GM12878 (cell line): ENCODE data around the gene PDZD2. TPM values are rescaled to one million over a fixed set of nuclear protein-coding genes. Genes with fewer than 3 reads are reported as not detected.

Experiments used
- ATAC-seq: fragments of 200-7000 bp; cut with Tn5 transposase; 3 replicates; pipeline ENCODE4 v1.9.1; 2020; ENCODE audit warnings: mild to moderate bottlenecking, moderate library complexity
- BruUV-seq: library from RNA; stranded (reverse); fragments of 400-500 nt; replicated peaks from 2 replicates; lab custom pipeline; 2021; lab: Mats Ljungman, UMichigan
- CTCF ChIA-PET: fragments of 300-600 bp; sonication (Branson Sonifier 250); formaldehyde crosslinking; extraction: SDS; loops from one replicate; lab custom pipeline; 2021; ENCODE audit warnings: inconsistent platforms; lab: Yijun Ruan, JAX
- POLR2A ChIA-PET: fragments of 350-600 bp; formaldehyde crosslinking; extraction: SDS; loops from one replicate; lab custom pipeline; 2021; ENCODE audit warnings: inconsistent platforms; lab: Charles Lee
- RAD21 ChIA-PET: fragments of 300-600 bp; sonication (Branson Sonifier 250); formaldehyde crosslinking; loops from one replicate; lab custom pipeline; 2023; ENCODE audit warnings: antibody characterized with exemption; ENCODE audit not compliant: unreplicated experiment; lab: Charles Lee
- SMC1A ChIA-PET: fragments of 300-600 bp; sonication (Branson Sonifier 250); formaldehyde crosslinking; loops from one replicate; lab custom pipeline; 2023; ENCODE audit not compliant: unreplicated experiment, uncharacterized antibody; lab: Charles Lee
- DNase-seq: peaks from one replicate; pipeline ENCODE4 v3.0.0-alpha.2; 2011; ENCODE audit warnings: low read depth, low spot score
- FAIRE-seq: peaks from 3 replicates; lab custom pipeline; 2011; peaks lifted over from hg19 to GRCh38; lab: Jason Lieb, UNC
- H2AFZ ChIP-seq: 2 replicates; pipeline ENCODE4 v1.6.0; 2011; ENCODE audit warnings: low read depth, low read length, control low read depth; ENCODE audit not compliant: control insufficient read depth
- H3K27ac ChIP-seq: 2 replicates; pipeline ENCODE4 v1.5.1; 2011; ENCODE audit warnings: control low read depth; ENCODE audit not compliant: control insufficient read depth, insufficient read depth
- H3K27me3 ChIP-seq, 2 experiments: replicated peaks in 1 of 2; 2 replicates each; pipeline versions ENCODE4 v1.6.0 to v1.6.1; 2011; ENCODE audit warnings: low read length in 1 of 2; ENCODE audit not compliant: control insufficient read depth in 2 of 2, insufficient read depth in 2 of 2
- H3K36me3 ChIP-seq, 2 experiments: 2 replicates each; pipeline ENCODE4 v1.5.1; 2011; ENCODE audit warnings: low read length in 1 of 2; ENCODE audit not compliant: control insufficient read depth in 2 of 2, insufficient read depth in 2 of 2
- H3K4me1 ChIP-seq: 2 replicates; pipeline ENCODE4 v1.6.1; 2011; ENCODE audit warnings: mild to moderate bottlenecking, low read length, moderate library complexity, mixed read lengths; ENCODE audit not compliant: control insufficient read depth, insufficient read depth
- H3K4me2 ChIP-seq: 2 replicates; pipeline ENCODE4 v1.6.0; 2011; ENCODE audit warnings: control low read depth; ENCODE audit not compliant: control insufficient read depth, insufficient read depth
- H3K4me3 ChIP-seq: fragments of 200-600 bp; sonication (generic); 2 replicates; pipeline ENCODE4 v1.5.1; 2016
- H3K79me2 ChIP-seq: 2 replicates; pipeline ENCODE4 v1.6.0; 2011; ENCODE audit warnings: low read length; ENCODE audit not compliant: control insufficient read depth, insufficient read depth
- H3K9ac ChIP-seq: 2 replicates; pipeline ENCODE4 v1.8.0; 2011; ENCODE audit warnings: low read length, control low read depth, mixed read lengths; ENCODE audit not compliant: control insufficient read depth, insufficient read depth
- H3K9me3 ChIP-seq: replicated peaks from 3 replicates; pipeline ENCODE4 v1.5.1; 2011; ENCODE audit warnings: mild to moderate bottlenecking, low read length; ENCODE audit not compliant: control insufficient read depth, insufficient read depth
- H4K20me1 ChIP-seq: 2 replicates; pipeline ENCODE4 v1.6.0; 2011; ENCODE audit not compliant: control insufficient read depth, insufficient read depth
- CHD2 ChIP-seq: IDR thresholded peaks from 2 replicates; pipeline ENCODE4 v1.6.1; 2011; ENCODE audit warnings: low read depth, low read length, improper control_type of control experiment, borderline replicate concordance
- FOS ChIP-seq: IDR thresholded peaks from 3 replicates; pipeline ENCODE4 v1.6.1; 2011; ENCODE audit warnings: borderline replicate concordance; ENCODE audit not compliant: insufficient read length; ENCODE audit errors: extremely low read depth
- JUND ChIP-seq: IDR thresholded peaks from 2 replicates; pipeline ENCODE4 v1.6.1; 2012; ENCODE audit warnings: low read depth, mild to moderate bottlenecking, low read length, improper control_type of control experiment, moderate library complexity
- KLF5 ChIP-seq: fragments of 450-650 bp; IDR thresholded peaks from 2 replicates; pipeline ENCODE4 v1.6.1; 2014; ENCODE audit warnings: mild to moderate bottlenecking; ENCODE audit not compliant: partially characterized antibody
- LARP7 ChIP-seq: fragments of 450-650 bp; IDR thresholded peaks from 2 replicates; pipeline ENCODE4 v1.6.1; 2017; ENCODE audit warnings: mild to moderate bottlenecking
- POU2F2 ChIP-seq: IDR thresholded peaks from 3 replicates; pipeline ENCODE4 v1.6.1; 2011; ENCODE audit warnings: low read depth, mild to moderate bottlenecking, low read length, borderline replicate concordance
- SMAD5 ChIP-seq: IDR thresholded peaks from 2 replicates; pipeline ENCODE4 v1.6.1; 2016; ENCODE audit warnings: antibody characterized with exemption, low read depth
- SUPT20H ChIP-seq: IDR thresholded peaks from 2 replicates; pipeline ENCODE4 v1.6.1; 2011; ENCODE audit warnings: low read depth, mild to moderate bottlenecking, low read length, moderate library complexity, borderline replicate concordance; ENCODE audit not compliant: control insufficient read depth
- TCF7 ChIP-seq: IDR thresholded peaks from 2 replicates; pipeline ENCODE4 v1.6.1; 2014; ENCODE audit warnings: antibody characterized with exemption, borderline replicate concordance
- ZNF217 ChIP-seq: fragments of 450-650 bp; IDR thresholded peaks from 2 replicates; pipeline ENCODE4 v1.6.1; 2017; ENCODE audit warnings: antibody characterized with exemption, mild to moderate bottlenecking
- WGBS: methylation state at CpG from one replicate; pipeline ENCODE4 v1.1.6; 2016; ENCODE audit warnings: low lambda C conversion rate; ENCODE audit not compliant: insufficient replicate concordance, insufficient coverage; ENCODE audit errors: missing lambda C conversion rate; 5-methylcytosine and 5-hydroxymethylcytosine counted together
- in situ Hi-C: fragments of 300-500 bp; cut with MboI; formaldehyde crosslinking; loops from 9 replicates; pipeline ENCODE4 v1.14.3; 2018; ENCODE audit warnings: mixed read lengths
- intact Hi-C: fragments of 100-400 bp; cut with micrococcal nuclease; formaldehyde crosslinking; loops from one replicate; pipeline ENCODE4 v1.14.2; 2022; ENCODE audit not compliant: unreplicated experiment
- polyA plus RNA-seq, 11 experiments: library from polyadenylated mRNA; depleted of rRNA in 4 of 11; unstranded in 6 of 11; stranded (reverse) in 5 of 11; fragments of >200 nt; fragmentation: Nextera tagmentation in 4 of 11; fragmentation: Illumina TruSeq in 1 of 11; extraction: Ambion mirVana in 4 of 11; extraction: Trizol in 1 of 11; gene quantifications; 1 replicate in 1 of 11; 2 replicates in 10 of 11; pipeline versions ENCODE4 v1.2.1 to v1.2.3, GENCODE V29; 2011 to 2016; ENCODE audit warnings: inconsistent platforms in 2 of 11, missing spikeins in 2 of 11, low read depth in 1 of 11
- total RNA-seq, 4 experiments: library from RNA; depleted of rRNA in 3 of 4; stranded (reverse); fragments of >200 nt in 3 of 4; fragmentation: Illumina TruSeq in 1 of 4; extraction: Trizol in 1 of 4; gene quantifications; 2 replicates each; pipeline versions ENCODE4 v1.2.1 to v1.2.3, GENCODE V29; 2013 to 2021
- TF ChIP-seq, protein P1 (sequence below): IDR thresholded peaks from 2 replicates; pipeline ENCODE4 v1.6.1; 2011; ENCODE audit warnings: low read depth, low read length, improper control_type of control experiment, borderline replicate concordance
- TF ChIP-seq, protein P2 (sequence below): fragments of 450-650 bp; formaldehyde crosslinking; IDR thresholded peaks from 2 replicates; pipeline ENCODE4 v1.5.0; 2022; ENCODE audit warnings: mild to moderate bottlenecking, missing genetic modification characterization
- TF ChIP-seq, protein P3 (sequence below): fragments of 450-650 bp; IDR thresholded peaks from 2 replicates; pipeline ENCODE4 v1.6.1; 2017; ENCODE audit warnings: borderline replicate concordance

Gene PDZD2
- total and polyA plus RNA-seq, 10 of the 15 experiments (the other 5 are each of a cell fraction or from before 2014, with no cell fraction given), result 0.01 to 0.58 (median 0.29) TPM; not detected in 3

DNA sequence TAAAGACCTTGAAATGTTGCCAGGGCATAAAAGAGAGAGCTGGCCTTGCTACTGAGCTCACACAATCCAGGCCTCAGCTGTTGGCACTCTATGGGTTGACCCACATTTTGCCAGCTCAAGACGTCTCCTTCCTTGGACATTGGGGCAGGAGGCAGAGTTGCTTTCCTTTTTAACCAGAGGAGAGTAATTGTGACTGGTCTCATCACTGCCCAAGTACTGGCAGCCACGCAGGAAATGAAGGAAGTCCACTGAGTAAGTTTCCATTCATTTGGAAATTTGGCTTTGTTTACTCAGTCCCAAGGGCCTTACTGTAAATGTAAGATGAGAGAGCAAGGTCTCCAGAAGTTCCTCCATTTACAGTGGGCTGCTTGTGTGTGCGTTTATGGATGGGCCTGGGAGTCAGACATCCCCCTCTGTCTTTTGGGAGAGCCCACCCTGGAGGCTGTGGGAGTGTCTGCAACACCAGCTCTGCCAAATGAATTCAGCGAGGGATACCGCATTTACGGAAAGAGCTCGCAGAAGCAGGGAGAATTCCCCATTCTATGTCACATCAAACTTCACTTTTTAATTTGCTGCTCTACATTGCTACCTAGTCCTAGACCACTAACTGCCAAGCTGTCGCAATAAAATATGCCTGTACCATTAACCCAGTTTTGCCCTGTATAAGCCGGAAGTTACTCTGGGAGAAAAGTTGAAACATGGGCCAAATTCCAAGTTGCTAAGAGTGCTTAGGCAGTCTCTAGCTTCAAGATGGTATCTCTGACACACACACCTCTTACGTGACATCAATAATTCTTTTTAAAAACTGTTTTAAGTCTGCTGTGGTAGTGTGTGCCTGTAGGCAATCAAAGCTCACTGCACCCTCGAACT lies 24.5 kb upstream of the PDZD2 start (continued):
- TF ChIP-seq FOS (no peak), TCF7 (no peak)
- TF ChIP-seq, protein P1, sequence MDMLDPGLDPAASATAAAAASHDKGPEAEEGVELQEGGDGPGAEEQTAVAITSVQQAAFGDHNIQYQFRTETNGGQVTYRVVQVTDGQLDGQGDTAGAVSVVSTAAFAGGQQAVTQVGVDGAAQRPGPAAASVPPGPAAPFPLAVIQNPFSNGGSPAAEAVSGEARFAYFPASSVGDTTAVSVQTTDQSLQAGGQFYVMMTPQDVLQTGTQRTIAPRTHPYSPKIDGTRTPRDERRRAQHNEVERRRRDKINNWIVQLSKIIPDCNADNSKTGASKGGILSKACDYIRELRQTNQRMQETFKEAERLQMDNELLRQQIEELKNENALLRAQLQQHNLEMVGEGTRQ, result no peak

DNA sequence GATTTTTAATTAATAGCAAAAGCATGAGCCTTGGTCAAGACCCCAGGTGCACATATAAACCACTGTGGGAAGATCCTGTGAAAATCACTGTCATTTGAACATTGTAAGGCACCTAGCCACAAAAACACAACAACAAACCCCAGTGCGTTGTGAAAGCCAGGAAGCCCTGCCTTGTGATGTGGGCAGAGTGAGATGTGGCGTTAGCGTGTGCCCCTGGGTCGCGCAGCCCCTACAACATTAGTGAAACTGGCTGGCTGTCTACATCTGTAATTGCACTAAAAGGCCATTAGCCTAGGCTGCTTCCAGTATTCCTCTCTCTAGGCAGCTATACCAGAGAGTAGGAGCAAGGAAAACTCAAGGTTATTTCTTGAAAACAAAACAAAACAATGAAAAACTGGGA lies 21.1 kb upstream of the PDZD2 start:
- no peaks in the 10 kb centered on the region for H3K79me2 ChIP-seq
- H4K20me1 ChIP-seq, result no peaks in the 10 kb centered on the region
- no peaks in the 10 kb centered on the region for H3K27me3 ChIP-seq
- H3K36me3 ChIP-seq, result no peaks in the 10 kb centered on the region
- WGBS, result 69% methylated on average over 5 of the region's 5 CpGs
- H3K4me2 ChIP-seq, result no peak overlapping the region
- H3K4me1 ChIP-seq, result no peaks in the 10 kb centered on the region
- FAIRE-seq, result no peak
- in situ Hi-C loops (no loop called here), intact Hi-C loops (no loop called here)
- DNase-seq, result no peak
- no peak overlapping the region for H2AFZ ChIP-seq
- no peak overlapping the region for H3K27ac ChIP-seq
- RAD21 ChIA-PET, result no interaction called here
- POLR2A ChIA-PET, result interaction anchor here (0.5 kb wide), 1 partner anchor 9 kb away, joined by 3 read pairs; no protein-coding TSS in a partner anchor
- SMC1A ChIA-PET, result no interaction called here
- BruUV-seq, result no TSS peak
- TF ChIP-seq JUND (no peak), SMAD5 (no peak), ZNF217 (no peak), KLF5 (no peak), SUPT20H (no peak), LARP7 (no peak), POU2F2 (no peak), CHD2 (no peak)
- TF ChIP-seq, protein P2, sequence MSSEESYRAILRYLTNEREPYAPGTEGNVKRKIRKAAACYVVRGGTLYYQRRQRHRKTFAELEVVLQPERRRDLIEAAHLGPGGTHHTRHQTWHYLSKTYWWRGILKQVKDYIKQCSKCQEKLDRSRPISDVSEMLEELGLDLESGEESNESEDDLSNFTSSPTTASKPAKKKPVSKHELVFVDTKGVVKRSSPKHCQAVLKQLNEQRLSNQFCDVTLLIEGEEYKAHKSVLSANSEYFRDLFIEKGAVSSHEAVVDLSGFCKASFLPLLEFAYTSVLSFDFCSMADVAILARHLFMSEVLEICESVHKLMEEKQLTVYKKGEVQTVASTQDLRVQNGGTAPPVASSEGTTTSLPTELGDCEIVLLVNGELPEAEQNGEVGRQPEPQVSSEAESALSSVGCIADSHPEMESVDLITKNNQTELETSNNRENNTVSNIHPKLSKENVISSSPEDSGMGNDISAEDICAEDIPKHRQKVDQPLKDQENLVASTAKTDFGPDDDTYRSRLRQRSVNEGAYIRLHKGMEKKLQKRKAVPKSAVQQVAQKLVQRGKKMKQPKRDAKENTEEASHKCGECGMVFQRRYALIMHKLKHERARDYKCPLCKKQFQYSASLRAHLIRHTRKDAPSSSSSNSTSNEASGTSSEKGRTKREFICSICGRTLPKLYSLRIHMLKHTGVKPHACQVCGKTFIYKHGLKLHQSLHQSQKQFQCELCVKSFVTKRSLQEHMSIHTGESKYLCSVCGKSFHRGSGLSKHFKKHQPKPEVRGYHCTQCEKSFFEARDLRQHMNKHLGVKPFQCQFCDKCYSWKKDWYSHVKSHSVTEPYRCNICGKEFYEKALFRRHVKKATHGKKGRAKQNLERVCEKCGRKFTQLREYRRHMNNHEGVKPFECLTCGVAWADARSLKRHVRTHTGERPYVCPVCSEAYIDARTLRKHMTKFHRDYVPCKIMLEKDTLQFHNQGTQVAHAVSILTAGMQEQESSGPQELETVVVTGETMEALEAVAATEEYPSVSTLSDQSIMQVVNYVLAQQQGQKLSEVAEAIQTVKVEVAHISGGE, result no peak
- TF ChIP-seq, protein P1, result no peak
- TF ChIP-seq, protein P3, sequence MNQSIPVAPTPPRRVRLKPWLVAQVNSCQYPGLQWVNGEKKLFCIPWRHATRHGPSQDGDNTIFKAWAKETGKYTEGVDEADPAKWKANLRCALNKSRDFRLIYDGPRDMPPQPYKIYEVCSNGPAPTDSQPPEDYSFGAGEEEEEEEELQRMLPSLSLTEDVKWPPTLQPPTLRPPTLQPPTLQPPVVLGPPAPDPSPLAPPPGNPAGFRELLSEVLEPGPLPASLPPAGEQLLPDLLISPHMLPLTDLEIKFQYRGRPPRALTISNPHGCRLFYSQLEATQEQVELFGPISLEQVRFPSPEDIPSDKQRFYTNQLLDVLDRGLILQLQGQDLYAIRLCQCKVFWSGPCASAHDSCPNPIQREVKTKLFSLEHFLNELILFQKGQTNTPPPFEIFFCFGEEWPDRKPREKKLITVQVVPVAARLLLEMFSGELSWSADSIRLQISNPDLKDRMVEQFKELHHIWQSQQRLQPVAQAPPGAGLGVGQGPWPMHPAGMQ, result no peak
- H3K9ac ChIP-seq, result no peak overlapping the region
- no peak overlapping the region for H3K4me3 ChIP-seq
- H3K9me3 ChIP-seq, result no peaks in the 10 kb centered on the region
- no peak for ATAC-seq
- CTCF ChIA-PET, result interaction anchor here (0.7 kb wide), 1 partner anchor 1952 kb away, joined by 4 read pairs; no protein-coding TSS in a partner anchor
